ENCODE measurements around the gene SKIC2. TPM values are rescaled to one million over a fixed set of nuclear protein-coding genes. Genes with fewer than 3 reads are reported as not detected.
"Not testable (repeated sequence)": the region's sequence is repeated elsewhere in the genome, so short reads cannot be mapped to it uniquely, and the experiment has no call there.

Gene SKIC2
- total RNA-seq, 1 donor from 2014 or later: 93.7 TPM

- H3K27ac Mint-ChIP-seq: no peak overlapping the region
- DNase-seq (ENCODE audit: low spot score): no peak
- intact Hi-C loops (cut with micrococcal nuclease): no loop called here
- no peak overlapping the region for H3K4me3 Mint-ChIP-seq (ENCODE audit: low read depth)
- H3K9me3 Mint-ChIP-seq: no peaks in the 10 kb centered on the region
- H3K36me3 Mint-ChIP-seq (ENCODE audit: low read depth): no peaks in the 10 kb centered on the region
- H3K4me1 Mint-ChIP-seq (ENCODE audit: low read depth): no peaks in the 10 kb centered on the region
- H3K27me3 Mint-ChIP-seq (ENCODE audit: low read depth): peaks cover 3% of the 10 kb centered on the region
Observed at GRCh38 chr6:31928672-31928939, 30.4 kb upstream of the SKIC2 start.

- no peak for DNase-seq (ENCODE audit: low spot score)
- Mint-ChIP-seq H3K9me3 (no peaks in the 10 kb centered on the region), H3K4me1 (ENCODE audit: low read depth) (no peaks in the 10 kb centered on the region), H3K36me3 (ENCODE audit: low read depth) (no peaks in the 10 kb centered on the region), H3K4me3 (ENCODE audit: low read depth) (no peak overlapping the region), H3K27ac (no peak overlapping the region), H3K27me3 (ENCODE audit: low read depth) (peaks cover 3% of the 10 kb centered on the region)
- intact Hi-C loops (cut with micrococcal nuclease): no loop called here
Observed at GRCh38 chr6:31930962-31931361, 28.0 kb upstream of the SKIC2 start.

GRCh38 chr6:31932137-31932536, 26.8 kb upstream of the SKIC2 start:
- H3K36me3 Mint-ChIP-seq (ENCODE audit: low read depth); H3K27me3 Mint-ChIP-seq (ENCODE audit: low read depth); H3K9me3 Mint-ChIP-seq: not testable (repeated sequence)

GRCh38 chr6:31933537-31933936, 25.4 kb upstream of the SKIC2 start:
- no peak overlapping the region for H3K27ac Mint-ChIP-seq

More at GRCh38 chr6:31932137-31932536, 26.8 kb upstream of the SKIC2 start:
- intact Hi-C loops (cut with micrococcal nuclease); H3K4me1 Mint-ChIP-seq (ENCODE audit: low read depth); H3K4me3 Mint-ChIP-seq (ENCODE audit: low read depth); H3K27ac Mint-ChIP-seq; DNase-seq (ENCODE audit: low spot score): not testable (repeated sequence)

GRCh38 chr6:31935021-31935420, 24.0 kb upstream of the SKIC2 start:
- no peaks in the 10 kb centered on the region for H3K9me3 Mint-ChIP-seq
- H3K27me3 Mint-ChIP-seq (ENCODE audit: low read depth): no peaks in the 10 kb centered on the region
- no peak overlapping the region for H3K27ac Mint-ChIP-seq
- DNase-seq (ENCODE audit: low spot score): no peak
- H3K36me3 Mint-ChIP-seq (ENCODE audit: low read depth): no peaks in the 10 kb centered on the region
- H3K4me3 Mint-ChIP-seq (ENCODE audit: low read depth): no peak overlapping the region
- H3K4me1 Mint-ChIP-seq (ENCODE audit: low read depth): no peaks in the 10 kb centered on the region
- intact Hi-C loops (cut with micrococcal nuclease): no loop called here

More at GRCh38 chr6:31933537-31933936, 25.4 kb upstream of the SKIC2 start:
- Mint-ChIP-seq H3K36me3 (ENCODE audit: low read depth) (no peaks in the 10 kb centered on the region), H3K4me1 (ENCODE audit: low read depth) (no peaks in the 10 kb centered on the region), H3K27me3 (ENCODE audit: low read depth) (no peaks in the 10 kb centered on the region), H3K9me3 (no peaks in the 10 kb centered on the region), H3K4me3 (ENCODE audit: low read depth) (no peak overlapping the region)
- no peak for DNase-seq (ENCODE audit: low spot score)
- intact Hi-C loops (cut with micrococcal nuclease): no loop called here

GRCh38 chr6:31935823-31936222, 23.2 kb upstream of the SKIC2 start:
- Mint-ChIP-seq H3K36me3 (ENCODE audit: low read depth) (no peaks in the 10 kb centered on the region), H3K4me3 (ENCODE audit: low read depth) (no peak overlapping the region), H3K27ac (no peak overlapping the region), H3K27me3 (ENCODE audit: low read depth) (no peaks in the 10 kb centered on the region), H3K4me1 (ENCODE audit: low read depth) (no peaks in the 10 kb centered on the region), H3K9me3 (no peaks in the 10 kb centered on the region)
- intact Hi-C loops (cut with micrococcal nuclease): no loop called here
- no peak for DNase-seq (ENCODE audit: low spot score)

GRCh38 chr6:31940256-31940664, 18.7 kb upstream of the SKIC2 start:
- peaks cover 7% of the 10 kb centered on the region for H3K27me3 Mint-ChIP-seq (ENCODE audit: low read depth)
- no peak overlapping the region for H3K27ac Mint-ChIP-seq
- no peak for DNase-seq (ENCODE audit: low spot score)
- no peaks in the 10 kb centered on the region for H3K9me3 Mint-ChIP-seq
- H3K36me3 Mint-ChIP-seq (ENCODE audit: low read depth): no peaks in the 10 kb centered on the region
- intact Hi-C loops (cut with micrococcal nuclease): no loop called here
- no peaks in the 10 kb centered on the region for H3K4me1 Mint-ChIP-seq (ENCODE audit: low read depth)
- no peak overlapping the region for H3K4me3 Mint-ChIP-seq (ENCODE audit: low read depth)

- no peak overlapping the region for H3K27ac Mint-ChIP-seq
- no peaks in the 10 kb centered on the region for H3K9me3 Mint-ChIP-seq
- intact Hi-C loops (cut with micrococcal nuclease): no loop called here
- peaks cover 7% of the 10 kb centered on the region for H3K27me3 Mint-ChIP-seq (ENCODE audit: low read depth)
- H3K36me3 Mint-ChIP-seq (ENCODE audit: low read depth): no peaks in the 10 kb centered on the region
- peaks cover 5% of the 10 kb centered on the region for H3K4me1 Mint-ChIP-seq (ENCODE audit: low read depth)
- no peak for DNase-seq (ENCODE audit: low spot score)
- H3K4me3 Mint-ChIP-seq (ENCODE audit: low read depth): no peak overlapping the region
Observed at GRCh38 chr6:31943742-31944141, 15.2 kb upstream of the SKIC2 start.

- intact Hi-C loops (cut with micrococcal nuclease): no loop called here
- Mint-ChIP-seq H3K4me3 (ENCODE audit: low read depth) (no peak overlapping the region), H3K27ac (no peak overlapping the region), H3K36me3 (ENCODE audit: low read depth) (no peaks in the 10 kb centered on the region), H3K9me3 (no peaks in the 10 kb centered on the region), H3K27me3 (ENCODE audit: low read depth) (peaks cover 7% of the 10 kb centered on the region), H3K4me1 (ENCODE audit: low read depth) (peaks cover 5% of the 10 kb centered on the region)
- no peak for DNase-seq (ENCODE audit: low spot score)
Observed at GRCh38 chr6:31945154-31945506, 13.8 kb upstream of the SKIC2 start.

GRCh38 chr6:31945507-31946369, 13.2 kb upstream of the SKIC2 start, which contains the start of gene CFB:
Gene CFB (plus strand): TSS chr6:31946095. CDS start chr6:31946222, 127 bp downstream.
- H3K9me3 Mint-ChIP-seq: no peaks in the 10 kb centered on the region
- DNase-seq (ENCODE audit: low spot score): no peak
- no peaks in the 10 kb centered on the region for H3K36me3 Mint-ChIP-seq (ENCODE audit: low read depth)
- no peak within 1 kb of the TSS for H3K27ac Mint-ChIP-seq
- H3K4me3 Mint-ChIP-seq (ENCODE audit: low read depth): no peak within 1 kb of the TSS
- intact Hi-C loops (cut with micrococcal nuclease): no loop called here
- H3K27me3 Mint-ChIP-seq (ENCODE audit: low read depth): peaks cover 7% of the 10 kb centered on the region
- peaks cover 5% of the 10 kb centered on the region for H3K4me1 Mint-ChIP-seq (ENCODE audit: low read depth)

GRCh38 chr6:31946370-31946885, 12.5 kb upstream of the SKIC2 start:
- no peaks in the 10 kb centered on the region for H3K9me3 Mint-ChIP-seq
- intact Hi-C loops (cut with micrococcal nuclease): no loop called here
- peaks cover 5% of the 10 kb centered on the region for H3K4me1 Mint-ChIP-seq (ENCODE audit: low read depth)
- peaks cover 7% of the 10 kb centered on the region for H3K27me3 Mint-ChIP-seq (ENCODE audit: low read depth)
- DNase-seq (ENCODE audit: low spot score): no peak
- H3K4me3 Mint-ChIP-seq (ENCODE audit: low read depth): no peak overlapping the region
- no peak overlapping the region for H3K27ac Mint-ChIP-seq
- no peaks in the 10 kb centered on the region for H3K36me3 Mint-ChIP-seq (ENCODE audit: low read depth)

GRCh38 chr6:31947070-31947675, 11.8 kb upstream of the SKIC2 start:
- peaks cover under 1% of the 10 kb centered on the region for H3K36me3 Mint-ChIP-seq (ENCODE audit: low read depth)
- H3K27ac Mint-ChIP-seq: no peak overlapping the region
- no peak overlapping the region for H3K4me3 Mint-ChIP-seq (ENCODE audit: low read depth)
- intact Hi-C loops (cut with micrococcal nuclease): no loop called here
- peaks cover 5% of the 10 kb centered on the region for H3K4me1 Mint-ChIP-seq (ENCODE audit: low read depth)
- DNase-seq (ENCODE audit: low spot score): no peak
- peaks cover 7% of the 10 kb centered on the region for H3K27me3 Mint-ChIP-seq (ENCODE audit: low read depth)
- no peaks in the 10 kb centered on the region for H3K9me3 Mint-ChIP-seq

- intact Hi-C loops (cut with micrococcal nuclease): no loop called here
- peaks cover 3% of the 10 kb centered on the region for H3K27me3 Mint-ChIP-seq (ENCODE audit: low read depth)
- peaks cover 7% of the 10 kb centered on the region for H3K36me3 Mint-ChIP-seq (ENCODE audit: low read depth)
- H3K9me3 Mint-ChIP-seq: no peaks in the 10 kb centered on the region
- no peak for DNase-seq (ENCODE audit: low spot score)
- no peak overlapping the region for H3K4me3 Mint-ChIP-seq (ENCODE audit: low read depth)
- peaks cover 5% of the 10 kb centered on the region for H3K4me1 Mint-ChIP-seq (ENCODE audit: low read depth)
- no peak overlapping the region for H3K27ac Mint-ChIP-seq
Observed at GRCh38 chr6:31947864-31948263, 11.1 kb upstream of the SKIC2 start.

Measured in activated T-helper 2 cell treated with anti-CD3 and anti-CD28 coated beads, Interferon-gamma antibody, Interleukin-2, Interleukin-4, amounts not matched to agents 10 μg/mL and 5 μg/mL and 100 μg/mL, durations not matched to agents 14 hours and 24 hours and 36 hours (primary cell).